Epithelial cell of esophagus (primary cell): Measurements from ENCODE around the gene HLA-DRA.

Source experiments
- DNase-seq: peaks from one replicate; pipeline ENCODE4 v3.0.0; 2010; ENCODE audit warnings: low read depth
- H3K4me3 ChIP-seq: 2 replicates; pipeline ENCODE4 v1.5.1; 2011; ENCODE audit warnings: mild to moderate bottlenecking, low read length, control low read depth
- TF ChIP-seq, protein P1 (sequence below): IDR thresholded peaks from 2 replicates; pipeline ENCODE4 v1.5.1; 2011; ENCODE audit warnings: low read depth, mild to moderate bottlenecking, low read length, control low read depth, inconsistent platforms; ENCODE audit not compliant: insufficient read depth; ENCODE audit errors: missing control alignments

The HLA-DRA gene

DNA sequence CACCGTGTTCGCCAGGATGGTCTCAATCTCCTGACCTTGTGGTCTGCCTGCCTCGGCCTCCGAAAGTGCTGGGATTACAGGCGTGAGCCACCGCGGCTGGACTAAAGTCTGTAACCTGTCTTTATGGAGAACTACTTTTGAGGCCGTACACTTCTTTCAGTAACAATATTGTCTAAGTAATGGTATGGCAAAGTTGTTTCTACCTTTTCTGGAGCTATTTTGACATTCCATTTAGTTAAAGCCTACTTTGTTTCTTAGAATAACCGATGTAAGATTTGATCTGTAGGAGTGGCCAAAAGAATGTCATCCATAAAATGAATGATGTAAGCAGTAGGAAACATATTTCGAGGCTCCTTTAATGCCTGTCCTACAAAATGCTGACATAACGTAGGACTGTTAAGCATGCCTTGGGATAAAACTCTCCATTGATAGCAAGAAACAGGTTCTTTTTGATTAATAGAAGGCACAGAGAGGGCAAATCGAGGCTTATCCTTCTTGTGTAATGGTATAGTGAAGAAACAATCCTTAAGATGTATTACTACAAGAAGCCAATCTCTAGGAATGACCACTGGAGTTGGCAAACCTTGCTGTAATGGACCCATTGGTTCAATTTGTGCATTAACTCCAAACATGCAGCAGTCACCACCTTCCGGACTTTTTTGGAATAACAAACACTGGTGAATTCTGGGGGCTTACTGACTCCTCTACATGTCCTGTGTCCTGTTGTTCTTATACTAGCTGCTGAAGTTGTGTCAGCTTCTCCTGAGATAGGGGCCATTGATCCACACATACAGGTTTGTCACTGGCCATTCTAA, 35.9 kb downstream of the HLA-DRA start:
- TF ChIP-seq, protein P1, sequence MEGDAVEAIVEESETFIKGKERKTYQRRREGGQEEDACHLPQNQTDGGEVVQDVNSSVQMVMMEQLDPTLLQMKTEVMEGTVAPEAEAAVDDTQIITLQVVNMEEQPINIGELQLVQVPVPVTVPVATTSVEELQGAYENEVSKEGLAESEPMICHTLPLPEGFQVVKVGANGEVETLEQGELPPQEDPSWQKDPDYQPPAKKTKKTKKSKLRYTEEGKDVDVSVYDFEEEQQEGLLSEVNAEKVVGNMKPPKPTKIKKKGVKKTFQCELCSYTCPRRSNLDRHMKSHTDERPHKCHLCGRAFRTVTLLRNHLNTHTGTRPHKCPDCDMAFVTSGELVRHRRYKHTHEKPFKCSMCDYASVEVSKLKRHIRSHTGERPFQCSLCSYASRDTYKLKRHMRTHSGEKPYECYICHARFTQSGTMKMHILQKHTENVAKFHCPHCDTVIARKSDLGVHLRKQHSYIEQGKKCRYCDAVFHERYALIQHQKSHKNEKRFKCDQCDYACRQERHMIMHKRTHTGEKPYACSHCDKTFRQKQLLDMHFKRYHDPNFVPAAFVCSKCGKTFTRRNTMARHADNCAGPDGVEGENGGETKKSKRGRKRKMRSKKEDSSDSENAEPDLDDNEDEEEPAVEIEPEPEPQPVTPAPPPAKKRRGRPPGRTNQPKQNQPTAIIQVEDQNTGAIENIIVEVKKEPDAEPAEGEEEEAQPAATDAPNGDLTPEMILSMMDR: no peak
- DNase-seq: no peak
- no peak overlapping the region for H3K4me3 ChIP-seq

DNA sequence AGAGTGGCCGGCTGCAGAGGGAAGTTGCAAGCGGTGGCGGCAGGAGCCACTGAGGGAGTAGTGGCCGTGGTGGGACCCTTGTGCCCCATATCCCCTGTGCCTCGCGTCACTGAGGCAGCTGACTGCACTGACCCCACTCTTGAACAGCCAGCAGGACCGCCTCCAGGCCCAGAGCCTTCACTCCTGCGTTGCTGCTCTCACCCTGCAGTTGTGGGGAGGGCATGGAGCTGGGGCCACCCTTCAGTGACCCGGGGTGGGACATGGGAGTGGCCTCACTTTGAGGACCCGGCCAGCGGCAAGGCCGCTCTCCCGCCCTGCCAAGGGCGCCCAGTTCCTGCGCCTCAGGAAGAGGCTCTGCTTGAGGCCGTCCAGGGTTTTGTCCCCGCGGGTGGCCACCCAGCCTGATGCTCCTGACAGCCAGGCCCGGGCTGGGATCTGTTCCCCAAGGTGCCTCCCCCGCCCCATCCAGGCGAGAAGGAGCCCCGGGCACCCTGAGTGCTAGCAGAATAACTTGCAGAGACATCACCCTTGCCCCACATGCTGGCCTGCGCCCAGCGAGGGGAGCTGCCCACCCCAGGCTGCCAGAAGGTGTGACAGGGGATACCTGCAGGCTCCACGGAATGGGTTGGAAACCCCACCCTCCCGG, 44.4 kb downstream of the HLA-DRA start:
- H3K4me3 ChIP-seq: no peak overlapping the region
- no peak for DNase-seq
- TF ChIP-seq, protein P1: no peak

DNA sequence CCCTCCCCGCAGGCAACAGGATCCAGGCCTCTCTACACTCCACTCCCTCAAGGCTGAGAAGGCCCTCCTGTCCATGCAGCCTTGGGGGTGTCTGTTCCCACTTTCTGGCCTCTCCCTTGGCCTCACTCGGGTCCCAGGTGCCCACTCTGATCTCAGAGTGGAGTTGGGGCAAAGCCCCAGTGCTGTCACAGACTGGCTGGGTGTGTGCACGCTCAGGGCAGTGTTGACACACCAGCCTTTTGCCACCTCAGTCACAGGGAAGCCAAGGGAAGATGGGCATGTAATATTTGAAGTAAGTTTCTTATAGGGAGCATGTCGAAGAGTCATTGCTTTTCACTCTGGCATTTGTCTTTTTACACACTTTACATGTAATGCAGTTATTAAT, 44.9 kb downstream of the HLA-DRA start:
- TF ChIP-seq, protein P1: no peak
- H3K4me3 ChIP-seq: no peak overlapping the region

DNA sequence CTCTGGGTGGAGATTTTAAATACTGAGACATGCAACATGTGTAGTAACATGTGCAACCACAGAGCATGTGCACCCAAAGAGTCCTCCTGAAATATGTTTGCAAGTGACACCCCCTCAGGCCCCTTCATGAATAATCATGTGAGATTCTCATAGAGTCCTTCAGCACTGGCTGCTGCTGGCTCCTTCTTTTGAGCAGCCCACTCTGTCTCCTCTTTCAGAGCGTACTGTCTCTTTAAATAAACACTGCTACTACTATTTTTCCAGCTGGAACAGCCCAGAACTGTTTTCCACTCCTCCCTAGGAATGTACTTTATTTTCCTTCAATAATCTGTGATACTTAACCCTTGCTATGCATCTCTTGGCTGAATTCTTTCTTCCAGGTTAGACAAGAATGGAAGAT, 48.4 kb downstream of the HLA-DRA start:
- no peak for DNase-seq
- no peak overlapping the region for H3K4me3 ChIP-seq
- TF ChIP-seq, protein P1: no peak

More for the DNA sequence above, 44.9 kb downstream of the HLA-DRA start:
- DNase-seq: no peak

DNA sequence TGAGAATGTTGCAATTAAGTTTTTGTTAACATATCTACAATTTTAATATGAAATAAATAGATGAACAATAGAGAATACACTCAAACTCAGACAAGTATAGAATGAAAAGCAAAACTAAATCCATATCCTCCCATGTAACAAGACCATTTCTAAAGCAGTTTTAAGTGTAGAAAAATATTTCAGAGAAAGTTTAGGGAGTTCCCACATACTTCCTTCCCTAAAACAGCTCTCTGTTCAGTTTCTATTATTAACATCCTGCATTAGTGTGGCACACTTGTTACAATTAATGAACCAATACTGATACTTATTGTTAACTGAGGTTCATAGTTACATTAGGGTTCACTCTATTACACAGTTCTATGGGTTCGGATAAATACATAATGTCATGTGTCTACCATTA, 52.0 kb downstream of the HLA-DRA start:
- H3K4me3 ChIP-seq: no peak overlapping the region
- TF ChIP-seq, protein P1: no peak
- no peak for DNase-seq

DNA sequence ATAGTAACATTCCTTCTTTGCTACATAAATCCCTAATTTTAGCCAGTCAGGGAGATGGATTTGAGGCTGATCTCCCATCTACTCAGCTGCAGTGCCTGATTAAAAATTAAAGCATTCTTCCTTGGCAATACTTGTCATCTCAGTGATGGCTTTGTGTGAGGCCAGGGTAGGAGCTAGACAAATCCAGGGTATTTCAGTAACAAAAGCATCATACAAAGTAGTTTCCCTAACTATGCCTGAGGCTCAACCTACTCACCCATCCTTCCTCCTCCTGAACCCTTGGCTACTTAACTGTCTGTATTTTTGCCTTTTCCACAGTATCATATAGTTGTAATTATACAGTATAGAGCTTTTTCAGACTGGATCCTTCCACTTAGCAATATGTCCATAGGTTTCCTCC, 52.7 kb downstream of the HLA-DRA start:
- no peak overlapping the region for H3K4me3 ChIP-seq
- no peak for DNase-seq
- TF ChIP-seq, protein P1: no peak
